Measurements from ENCODE around the gene CPVL.

- TF ChIP-seq CTCF (IDR thresholded peaks at IDR 0.05) (no peak), POLR2A (IDR thresholded peaks at IDR 0.05) (no peak)
These were observed 46.0 kb upstream of the CPVL start for GRCh38 chr7:29192323-29192722.

All from body of pancreas (tissue), 4 donors.